GM10266 (cell line): ENCODE data around the gene PRPSAP2.

Experiments
- DNase-seq: peaks from one replicate; pipeline ENCODE4 v3.0.0; 2012; ENCODE audit errors: extremely low spot score
- TF ChIP-seq, protein P1 (sequence below): IDR thresholded peaks from 2 replicates; pipeline ENCODE4 v1.5.1; 2012; ENCODE audit warnings: mild to moderate bottlenecking, low read depth; ENCODE audit not compliant: control insufficient read depth, insufficient read depth; ENCODE audit errors: missing control alignments

PRPSAP2 gene

DNA sequence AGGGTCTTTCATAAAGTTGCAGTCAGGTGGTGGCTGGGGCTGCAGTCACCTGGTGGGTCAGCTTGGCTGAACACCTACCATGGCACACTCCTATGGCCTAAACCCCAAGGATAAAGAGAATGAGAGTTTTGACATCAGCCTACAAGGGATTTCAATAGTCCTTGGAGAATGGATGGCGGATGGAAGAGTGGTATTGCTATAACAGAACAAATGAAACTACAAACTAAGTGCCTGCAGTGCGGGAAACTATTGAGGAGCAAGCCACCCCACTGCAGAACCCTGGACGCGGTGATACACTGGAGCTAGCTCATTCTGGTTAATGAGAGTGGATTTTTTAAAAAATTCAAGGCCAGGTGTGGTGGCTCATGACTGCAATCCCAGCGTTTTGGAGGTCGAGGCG is 3.0 kb upstream of the PRPSAP2 start:
- DNase-seq: no peak
- TF ChIP-seq, protein P1, sequence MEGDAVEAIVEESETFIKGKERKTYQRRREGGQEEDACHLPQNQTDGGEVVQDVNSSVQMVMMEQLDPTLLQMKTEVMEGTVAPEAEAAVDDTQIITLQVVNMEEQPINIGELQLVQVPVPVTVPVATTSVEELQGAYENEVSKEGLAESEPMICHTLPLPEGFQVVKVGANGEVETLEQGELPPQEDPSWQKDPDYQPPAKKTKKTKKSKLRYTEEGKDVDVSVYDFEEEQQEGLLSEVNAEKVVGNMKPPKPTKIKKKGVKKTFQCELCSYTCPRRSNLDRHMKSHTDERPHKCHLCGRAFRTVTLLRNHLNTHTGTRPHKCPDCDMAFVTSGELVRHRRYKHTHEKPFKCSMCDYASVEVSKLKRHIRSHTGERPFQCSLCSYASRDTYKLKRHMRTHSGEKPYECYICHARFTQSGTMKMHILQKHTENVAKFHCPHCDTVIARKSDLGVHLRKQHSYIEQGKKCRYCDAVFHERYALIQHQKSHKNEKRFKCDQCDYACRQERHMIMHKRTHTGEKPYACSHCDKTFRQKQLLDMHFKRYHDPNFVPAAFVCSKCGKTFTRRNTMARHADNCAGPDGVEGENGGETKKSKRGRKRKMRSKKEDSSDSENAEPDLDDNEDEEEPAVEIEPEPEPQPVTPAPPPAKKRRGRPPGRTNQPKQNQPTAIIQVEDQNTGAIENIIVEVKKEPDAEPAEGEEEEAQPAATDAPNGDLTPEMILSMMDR: no peak

DNA sequence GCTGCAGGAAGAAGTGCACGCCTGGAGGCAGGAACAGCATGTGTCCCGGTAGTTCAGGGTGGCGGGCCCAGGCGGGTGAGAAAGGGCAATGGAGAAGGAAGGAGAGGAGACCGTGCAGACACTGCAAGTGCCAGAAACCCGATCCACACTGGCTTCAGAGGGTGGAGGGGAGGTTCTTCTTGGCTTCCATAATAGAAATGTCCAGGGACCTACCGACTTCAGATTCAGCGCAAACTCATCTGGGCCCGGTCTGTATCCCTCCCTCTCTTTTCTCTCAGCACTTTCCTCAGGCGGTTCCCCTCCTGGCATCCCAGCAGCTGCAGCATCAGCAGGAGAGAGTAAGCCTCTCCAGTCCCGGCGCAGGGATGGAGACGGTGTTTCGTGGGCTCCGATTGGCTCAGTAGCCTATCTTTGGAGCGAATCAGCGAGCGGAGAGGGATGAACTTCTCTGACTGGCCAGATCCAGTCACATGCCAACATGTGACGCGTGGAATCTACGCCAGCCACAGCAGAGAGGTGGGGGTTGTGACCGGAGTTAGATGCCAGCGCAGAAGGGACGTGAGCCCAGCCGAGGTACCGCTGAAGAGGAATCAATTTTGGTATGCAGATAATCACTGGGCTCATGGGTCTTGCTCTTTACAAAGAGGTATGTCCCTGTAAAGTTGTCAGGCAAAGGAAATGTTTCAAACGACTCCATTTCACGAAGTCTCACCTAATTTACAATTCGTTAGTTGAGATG is 1.9 kb upstream of the PRPSAP2 start:
- peak; percentile 89 for DNase-seq
- TF ChIP-seq, protein P1: no peak

DNA sequence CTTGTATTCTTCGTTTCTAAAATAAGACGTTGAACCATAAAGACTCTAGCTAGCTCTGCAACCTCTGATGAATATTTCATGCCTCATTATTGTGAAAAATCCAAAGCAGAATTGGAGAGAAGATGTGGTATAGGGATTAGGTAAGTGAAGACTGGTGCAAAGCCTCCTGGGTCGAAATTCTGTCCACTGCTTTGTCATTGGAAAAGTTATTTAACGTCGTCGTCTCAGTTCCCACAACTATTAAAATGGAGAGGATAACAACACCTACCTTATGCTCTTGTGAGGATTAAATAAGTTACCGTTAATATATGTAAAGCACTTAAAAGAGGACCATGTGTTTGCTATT is 1.4 kb upstream of the PRPSAP2 start:
- no peak for DNase-seq
- TF ChIP-seq, protein P1: no peak

DNA sequence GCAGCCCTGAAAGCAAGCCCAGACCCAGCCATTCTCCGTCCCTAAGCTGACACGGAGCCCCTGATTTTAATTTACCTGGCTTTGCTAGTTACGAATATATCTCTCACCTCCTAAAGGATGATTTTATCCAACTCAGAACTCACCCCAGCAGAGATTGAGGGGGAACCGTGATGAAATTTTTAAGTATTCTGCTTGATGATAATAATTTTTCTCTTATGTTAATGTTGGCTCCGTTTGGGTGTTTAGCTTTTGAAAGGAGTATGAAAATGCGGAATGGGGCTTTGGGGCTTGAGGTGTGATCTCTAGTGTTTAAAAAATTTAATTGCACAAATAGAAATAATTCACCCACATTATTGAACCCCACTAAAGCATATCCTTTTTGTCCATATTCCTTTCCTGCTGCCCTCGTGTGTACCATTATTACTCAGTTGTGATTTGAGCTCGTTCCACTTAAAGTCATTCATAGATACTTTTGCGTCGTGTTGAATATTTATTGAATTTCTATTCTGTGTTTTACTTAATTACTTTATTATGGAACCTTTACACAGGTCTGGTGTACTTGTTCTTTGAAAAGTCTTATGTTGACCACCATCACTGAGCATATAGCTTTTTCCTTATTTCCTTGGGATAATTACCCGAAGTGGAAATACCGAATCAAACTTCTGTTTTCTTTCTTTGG is 775 bp downstream of the PRPSAP2 start:
- no peak for DNase-seq
- TF ChIP-seq, protein P1: no peak

DNA sequence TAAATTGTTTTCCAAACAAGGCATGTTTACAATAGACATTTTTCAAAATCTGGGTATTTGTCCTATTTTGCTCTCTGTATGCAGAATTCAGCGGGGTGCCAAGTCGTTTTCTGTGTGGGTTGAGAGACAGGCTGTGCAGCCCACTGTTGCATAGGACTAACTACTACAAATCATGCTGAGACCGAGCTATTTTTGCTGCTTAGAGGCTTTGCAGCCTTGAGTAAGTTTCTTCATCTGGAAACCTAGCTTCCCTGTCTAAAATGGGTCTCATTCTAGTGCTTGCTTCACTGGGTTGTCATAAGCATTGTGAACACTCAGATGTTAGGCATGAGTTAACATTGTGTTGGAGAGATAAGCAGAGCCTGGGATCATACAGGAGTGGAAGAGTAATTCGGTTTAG is 1.3 kb downstream of the PRPSAP2 start:
- DNase-seq: no peak
- TF ChIP-seq, protein P1: no peak

DNA sequence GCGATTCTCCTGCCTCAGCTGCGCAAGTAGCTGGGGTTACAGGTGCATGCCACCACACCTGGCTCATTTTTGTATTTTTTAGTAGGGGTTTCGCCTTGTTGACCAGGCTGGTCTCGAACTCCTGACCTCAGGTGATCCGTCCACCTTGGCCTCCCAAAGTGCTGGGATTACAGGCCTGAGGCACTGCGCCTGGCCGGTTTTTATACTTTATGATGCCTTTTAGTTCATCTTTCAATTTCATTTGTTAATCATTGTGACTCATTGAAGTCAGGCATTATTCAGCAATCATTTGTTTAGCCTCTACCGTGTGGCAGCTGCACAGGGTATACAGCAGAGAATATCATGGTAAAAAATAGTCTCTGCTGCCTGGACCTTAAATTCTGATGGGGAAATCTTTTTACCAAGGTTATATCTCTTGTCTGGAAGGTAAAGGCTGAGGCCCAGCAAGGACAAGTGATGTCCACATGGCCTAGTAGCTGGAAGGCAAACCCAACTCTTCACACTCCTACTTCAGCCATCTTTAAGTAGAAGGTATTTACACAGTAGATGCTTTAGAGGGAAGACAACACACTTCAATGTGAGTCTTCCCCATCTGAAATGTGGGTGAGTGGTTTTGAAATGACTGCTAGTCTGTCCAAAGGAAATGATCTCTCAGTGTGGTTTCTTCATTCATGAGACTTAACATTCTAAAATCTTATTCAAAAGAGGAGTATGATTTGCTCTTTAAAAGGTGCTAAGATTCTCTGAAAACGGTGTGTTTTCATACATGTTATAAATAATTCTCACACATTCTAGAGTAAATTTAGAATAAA is 2.4 kb downstream of the PRPSAP2 start:
- TF ChIP-seq, protein P1: no peak
- peak; percentile 67 for DNase-seq
